H1 (cell line): ENCODE results near the gene ASB1. TPM values are rescaled to one million over a fixed set of nuclear protein-coding genes. Genes with fewer than 3 reads are reported as not detected.

Experiments
- ASH2L ChIP-seq: fragments of 200-600, 300-600 bp; sonication (generic); IDR thresholded peaks from one replicate; pipeline ENCODE4 v1.7.1; 2017; ENCODE audit warnings: low read length
- CBX5 ChIP-seq: fragments of 300-800, 300-1000 bp; sonication (generic); IDR thresholded peaks from 2 replicates; pipeline ENCODE4 v1.7.1; 2016; ENCODE audit warnings: antibody characterized with exemption, low read length, low read depth
- CHD2 ChIP-seq: IDR thresholded peaks from 2 replicates; pipeline ENCODE4 v1.6.1; 2012; ENCODE audit warnings: low read length, improper control_type of control experiment
- EGR1 ChIP-seq: IDR thresholded peaks from 2 replicates; pipeline ENCODE4 v1.6.1; 2011; ENCODE audit warnings: low read depth, low read length, borderline replicate concordance
- EZH2 ChIP-seq: fragments of 200-600 bp; sonication (generic); IDR thresholded peaks from 2 replicates; pipeline ENCODE4 v1.7.1; 2012; ENCODE audit warnings: low read depth, mild to moderate bottlenecking, moderate library complexity, low read length, inconsistent platforms; ENCODE audit not compliant: severe bottlenecking
- FOSL1 ChIP-seq: IDR thresholded peaks from 2 replicates; pipeline ENCODE4 v1.6.1; 2011; ENCODE audit warnings: mild to moderate bottlenecking, low read depth, low read length, moderate library complexity; ENCODE audit not compliant: insufficient read depth
- GABPA ChIP-seq: IDR thresholded peaks from 2 replicates; pipeline ENCODE4 v1.6.1; 2011; ENCODE audit warnings: mild to moderate bottlenecking, low read length, moderate library complexity, borderline replicate concordance; ENCODE audit not compliant: insufficient read depth
- HDAC6 ChIP-seq: IDR thresholded peaks from one replicate; pipeline ENCODE4 v1.7.1; 2012; ENCODE audit warnings: low read depth, mild to moderate bottlenecking, inconsistent platforms, low read length, moderate library complexity
- MAX ChIP-seq: IDR thresholded peaks from 2 replicates; pipeline ENCODE4 v1.6.1; 2012; ENCODE audit warnings: inconsistent platforms
- NANOG ChIP-seq: IDR thresholded peaks from 2 replicates; pipeline ENCODE4 v1.6.1; 2011; ENCODE audit warnings: low read length, low read depth, mild to moderate bottlenecking, inconsistent platforms; ENCODE audit not compliant: insufficient read depth, poor library complexity, severe bottlenecking
- NRF1 ChIP-seq: IDR thresholded peaks from 2 replicates; pipeline ENCODE4 v1.6.1; 2011; ENCODE audit warnings: mild to moderate bottlenecking, low read depth, low read length, improper control_type of control experiment
- PHF8 ChIP-seq: fragments of 200-600 bp; sonication (generic); conservative IDR thresholded peaks from 2 replicates; pipeline ENCODE4 v1.7.1; 2012; ENCODE audit warnings: low read depth, mild to moderate bottlenecking, inconsistent platforms, low read length, moderate library complexity
- POLR2A ChIP-seq, 2 experiments: IDR thresholded peaks; 1 replicate in 1 of 2; 2 replicates in 1 of 2; pipeline ENCODE4 v1.6.1; 2011; ENCODE audit warnings: low read depth in 2 of 2, low read length in 2 of 2, mild to moderate bottlenecking in 2 of 2; ENCODE audit errors: control extremely low read depth in 1 of 2
- POLR2AphosphoS5 ChIP-seq: IDR thresholded peaks from 2 replicates; pipeline ENCODE4 v1.6.1; 2011; ENCODE audit warnings: low read depth, low read length
- RAD21 ChIP-seq, 2 experiments: IDR thresholded peaks in 1 of 2; conservative IDR thresholded peaks in 1 of 2; 2 replicates each; pipeline ENCODE4 v1.6.1; 2011; ENCODE audit warnings: low read depth in 2 of 2, low read length in 2 of 2, improper control_type of control experiment in 1 of 2, inconsistent platforms in 1 of 2, mild to moderate bottlenecking in 1 of 2, moderate library complexity in 1 of 2
- RFX5 ChIP-seq: IDR thresholded peaks from 2 replicates; pipeline ENCODE4 v1.6.1; 2011; ENCODE audit warnings: low read depth, low read length, improper control_type of control experiment, borderline replicate concordance
- RXRA ChIP-seq: IDR thresholded peaks from 2 replicates; pipeline ENCODE4 v1.6.1; 2011; ENCODE audit warnings: low read depth, mild to moderate bottlenecking, low read length, moderate library complexity; ENCODE audit not compliant: insufficient read depth
- SUZ12 ChIP-seq: fragments of 200-600 bp; sonication (generic); IDR thresholded peaks from 2 replicates; pipeline ENCODE4 v1.6.1; 2012; ENCODE audit warnings: mild to moderate bottlenecking, inconsistent platforms, low read length, moderate library complexity, mixed read lengths
- TBP ChIP-seq: IDR thresholded peaks from 2 replicates; pipeline ENCODE4 v1.6.1; 2011; ENCODE audit warnings: low read depth, low read length, improper control_type of control experiment
- polyA plus RNA-seq, 7 experiments: library from polyadenylated mRNA; depleted of rRNA in 3 of 7; stranded (reverse) in 5 of 7; unstranded in 2 of 7; fragments of >200 nt in 5 of 7; fragments of 200-250 nt in 2 of 7; gene quantifications; 1 replicate in 5 of 7; 2 replicates in 1 of 7; 4 replicates in 1 of 7; pipeline versions ENCODE4 v1.2.1 to v1.2.3, GENCODE V29; 2011 to 2013; ENCODE audit warnings: missing spikeins in 2 of 7, mixed read lengths in 2 of 7
- total RNA-seq: library from RNA; stranded (reverse); fragmentation: NEBNext Ultra II Directional; extraction: Animal tissue kit (Norgen Biotek cat#: 25700); gene quantifications from 2 replicates; pipeline ENCODE4 v1.2.1, GENCODE V29; 2021
- TF ChIP-seq, protein P1 (sequence below), 3 experiments: IDR thresholded peaks; 1 replicate in 2 of 3; 2 replicates in 1 of 3; pipeline versions ENCODE4 v1.5.1 to v1.6.1; 2011; ENCODE audit warnings: low read length in 3 of 3, mild to moderate bottlenecking in 3 of 3, inconsistent platforms in 2 of 3, low read depth in 1 of 3, moderate library complexity in 1 of 3; ENCODE audit not compliant: insufficient read depth in 1 of 3; ENCODE audit errors: control extremely low read depth in 1 of 3

The ASB1 gene
- total and polyA plus RNA-seq, 2 of the 8 experiments (the other 6 are each of a cell fraction or from before 2014, with no cell fraction given) = 24.1 to 36.0 TPM

DNA sequence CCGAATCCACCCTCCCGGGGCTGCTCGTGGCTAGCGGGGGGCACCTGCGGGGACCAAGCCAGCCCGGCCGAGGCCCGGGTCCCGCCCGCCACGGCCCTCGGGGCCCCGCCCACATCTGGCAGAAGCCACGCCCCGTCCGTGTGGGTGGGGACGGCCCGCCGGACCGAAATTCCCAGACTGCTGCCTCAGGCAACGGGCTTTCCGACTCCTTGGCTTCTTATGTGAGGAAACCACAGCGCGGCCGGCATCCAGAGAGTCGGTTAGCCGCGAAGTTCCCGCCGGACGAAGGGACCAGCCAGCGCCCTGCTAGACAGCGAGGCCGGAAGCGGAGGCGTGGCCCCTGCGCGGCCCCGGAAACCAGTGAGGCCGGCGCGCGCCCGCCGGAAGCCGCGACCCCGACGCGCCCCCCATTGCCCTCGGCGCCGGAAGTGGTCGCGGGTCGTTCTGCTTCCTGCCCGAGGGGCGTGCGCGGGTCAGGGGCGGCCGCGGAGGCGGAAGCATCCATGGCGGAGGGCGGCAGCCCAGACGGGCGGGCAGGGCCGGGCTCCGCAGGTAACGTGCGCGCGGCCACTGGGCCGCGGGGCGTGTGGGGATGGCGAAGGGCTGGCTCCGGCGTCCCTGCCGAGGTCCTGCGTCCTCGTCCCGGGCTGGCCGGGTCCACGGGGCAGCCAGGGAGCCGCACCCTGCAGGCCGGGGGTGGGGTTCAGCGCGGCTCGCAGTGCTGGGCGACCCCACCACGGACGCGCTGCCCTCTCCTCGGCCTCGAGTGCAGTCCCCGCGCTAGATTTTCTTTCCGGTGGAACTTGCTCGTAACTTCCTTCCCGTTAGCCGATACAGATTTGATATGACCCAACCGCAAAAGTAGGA, at the start of gene ASB1 (continued):
- TF ChIP-seq CBX5 (no peak), PHF8 (peak; percentile 90), NRF1 (no peak), POLR2A (IDR thresholded peaks at IDR 0.05; ENCODE audit: control extremely low read depth in 1 of 2, low read depth in 2 of 2, low read length in 2 of 2) (peak in 1 of 2 experiments; percentile 74; a peak in 2 of 3 replicates), RXRA (no peak), ASH2L (peak; percentile 91), FOSL1 (0 out of 2 replicates have a peak, but pooled peaks have one; percentile 52), HDAC6 (no peak), POLR2AphosphoS5 (no peak), NANOG (no peak), GABPA (peak; percentile 90), EZH2 (no peak), EGR1 (peak; percentile 87), RAD21 (IDR thresholded peaks at IDR 0.05 in 1 of 2, conservative IDR thresholded peaks at IDR 0.05 in 1 of 2; ENCODE audit: low read depth in 2 of 2, low read length in 2 of 2) (no peak), TBP (peak; percentile 60; the same call in 1 of the 2 replicates), MAX (no peak), SUZ12 (no peak), CHD2 (no peak), RFX5 (no peak)
- TF ChIP-seq, protein P1, sequence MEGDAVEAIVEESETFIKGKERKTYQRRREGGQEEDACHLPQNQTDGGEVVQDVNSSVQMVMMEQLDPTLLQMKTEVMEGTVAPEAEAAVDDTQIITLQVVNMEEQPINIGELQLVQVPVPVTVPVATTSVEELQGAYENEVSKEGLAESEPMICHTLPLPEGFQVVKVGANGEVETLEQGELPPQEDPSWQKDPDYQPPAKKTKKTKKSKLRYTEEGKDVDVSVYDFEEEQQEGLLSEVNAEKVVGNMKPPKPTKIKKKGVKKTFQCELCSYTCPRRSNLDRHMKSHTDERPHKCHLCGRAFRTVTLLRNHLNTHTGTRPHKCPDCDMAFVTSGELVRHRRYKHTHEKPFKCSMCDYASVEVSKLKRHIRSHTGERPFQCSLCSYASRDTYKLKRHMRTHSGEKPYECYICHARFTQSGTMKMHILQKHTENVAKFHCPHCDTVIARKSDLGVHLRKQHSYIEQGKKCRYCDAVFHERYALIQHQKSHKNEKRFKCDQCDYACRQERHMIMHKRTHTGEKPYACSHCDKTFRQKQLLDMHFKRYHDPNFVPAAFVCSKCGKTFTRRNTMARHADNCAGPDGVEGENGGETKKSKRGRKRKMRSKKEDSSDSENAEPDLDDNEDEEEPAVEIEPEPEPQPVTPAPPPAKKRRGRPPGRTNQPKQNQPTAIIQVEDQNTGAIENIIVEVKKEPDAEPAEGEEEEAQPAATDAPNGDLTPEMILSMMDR (IDR thresholded peaks at IDR 0.05; ENCODE audit: control extremely low read depth in 1 of 3, insufficient read depth in 1 of 3, low read depth in 1 of 3, low read length in 3 of 3) = no peak; a peak in 1 of 4 replicates
